Measurements from ENCODE around the gene LCN9.

LCN9 gene

GRCh38 chr9:135701067-135701958 is 38.2 kb downstream of the LCN9 start:
- no peak for DNase-seq

GRCh38 chr9:135701959-135702721 is 39.0 kb downstream of the LCN9 start, which contains the start of gene KCNT1:
Gene KCNT1 (plus strand): TSS chr9:135702185. CDS start chr9:135702259, 74 bp downstream.
- peak; percentile 12 for DNase-seq

GRCh38 chr9:135703726-135704125 is 40.6 kb downstream of the LCN9 start:
- no peak for DNase-seq

GRCh38 chr9:135704483-135704882 is 41.4 kb downstream of the LCN9 start:
- no peak for DNase-seq

GRCh38 chr9:135705376-135705775 is 42.3 kb downstream of the LCN9 start:
- DNase-seq, result peak; percentile 20

- DNase-seq, result no peak
These were observed 43.2 kb downstream of the LCN9 start for GRCh38 chr9:135706288-135706687.

- no peak for DNase-seq
These were observed 44.4 kb downstream of the LCN9 start for GRCh38 chr9:135707252-135708138.

- DNase-seq, result no peak
These were observed 45.1 kb downstream of the LCN9 start for GRCh38 chr9:135708164-135708563.

GRCh38 chr9:135711391-135711790 is 48.3 kb downstream of the LCN9 start:
- DNase-seq, result peak; percentile 64

- DNase-seq, result no peak
These were observed 48.8 kb downstream of the LCN9 start for GRCh38 chr9:135711881-135712280.

GRCh38 chr9:135712613-135713295 is 49.6 kb downstream of the LCN9 start:
- DNase-seq, result peak; percentile 59

GRCh38 chr9:135714242-135715055 is 51.3 kb downstream of the LCN9 start:
- DNase-seq, result no peak

- DNase-seq, result no peak
These were observed 52.0 kb downstream of the LCN9 start for GRCh38 chr9:135715056-135715595.

GRCh38 chr9:135716045-135716444 is 52.9 kb downstream of the LCN9 start:
- DNase-seq, result no peak

Measured in DMS79 (cell line).